Measurements from ENCODE around the gene NXT1. TPM values are rescaled to one million over a fixed set of nuclear protein-coding genes. Genes with fewer than 3 reads are reported as not detected.

NXT1 gene
- total and polyA plus RNA-seq, 4 donors = 11.9 to 18.7 (median 14.0) TPM

- no peak for ATAC-seq (ENCODE audit: low FRiP score)
- Histone ChIP-seq H3K27ac (ENCODE audit: low read depth in 1 of 2, low read length in 2 of 2) (no peak overlapping the region), H3K9me3 (ENCODE audit: control insufficient read depth, low read length) (no peaks in the 10 kb centered on the region), H3K4me1 (ENCODE audit: control insufficient read depth in 1 of 2, insufficient read depth in 2 of 2, low read length in 2 of 2) (no peaks in the 10 kb centered on the region), H3K4me3 (ENCODE audit: low read length in 2 of 2) (no peak overlapping the region), H3K36me3 (ENCODE audit: control insufficient read depth in 1 of 2, insufficient read depth in 2 of 2, low read length in 1 of 2) (no peaks in the 10 kb centered on the region), H3K27me3 (ENCODE audit: control insufficient read depth in 1 of 2, insufficient read depth in 2 of 2, low read length in 1 of 2) (no peaks in the 10 kb centered on the region)
- intact Hi-C loops (cut with DNase I) = loop anchor here in 1 of 2 donors (10.0 kb wide), 1 partner anchor 991 kb away; no protein-coding TSS in a partner anchor
- no peak for DNase-seq
- 90 to 91% methylated on average over 5 of the region's 5 CpGs for WGBS, 2 donors
These were observed 15.1 kb upstream of the NXT1 start for GRCh38 chr20:23335521-23335920.

GRCh38 chr20:23336476-23336875 lies 14.1 kb upstream of the NXT1 start:
- no peak overlapping the region for H3K27ac ChIP-seq (ENCODE audit: low read depth in 1 of 2, low read length in 2 of 2)
- no peak overlapping the region for H3K4me3 ChIP-seq (ENCODE audit: low read length in 2 of 2)
- 94% methylated on average over 5 of the region's 5 CpGs for WGBS, 2 donors
- intact Hi-C loops (cut with DNase I) = loop anchor here in 1 of 2 donors (10.0 kb wide), 1 partner anchor 992 kb away; no protein-coding TSS in a partner anchor
- ATAC-seq (ENCODE audit: low FRiP score) = no peak
- H3K36me3 ChIP-seq (ENCODE audit: control insufficient read depth in 1 of 2, insufficient read depth in 2 of 2, low read length in 1 of 2) = no peaks in the 10 kb centered on the region
- H3K4me1 ChIP-seq (ENCODE audit: control insufficient read depth in 1 of 2, insufficient read depth in 2 of 2, low read length in 2 of 2) = no peaks in the 10 kb centered on the region
- DNase-seq = no peak
- no peaks in the 10 kb centered on the region for H3K27me3 ChIP-seq (ENCODE audit: control insufficient read depth in 1 of 2, insufficient read depth in 2 of 2, low read length in 1 of 2)
- H3K9me3 ChIP-seq (ENCODE audit: control insufficient read depth, low read length) = no peaks in the 10 kb centered on the region

GRCh38 chr20:23337312-23337711 lies 13.3 kb upstream of the NXT1 start:
- intact Hi-C loops (cut with DNase I) = loop anchor here in 1 of 2 donors (10.0 kb wide), 1 partner anchor 993 kb away; no protein-coding TSS in a partner anchor

GRCh38 chr20:23339986-23340385 lies 10.6 kb upstream of the NXT1 start:
- no peak overlapping the region for H3K4me3 ChIP-seq (ENCODE audit: low read length in 2 of 2)
- 75 to 77% methylated on average over 13 of the region's 13 CpGs for WGBS, 2 donors
- no peaks in the 10 kb centered on the region for H3K27me3 ChIP-seq (ENCODE audit: control insufficient read depth in 1 of 2, insufficient read depth in 2 of 2, low read length in 1 of 2)
- intact Hi-C loops (cut with DNase I) = loop anchor here (2.0 to 10.0 kb wide), 4 partner anchors 293 to 1005 kb away; partner anchors contain the start of gene THBD (in 1 of the 2)
- ATAC-seq (ENCODE audit: low FRiP score) (no peak), DNase-seq (no peak)
- H3K36me3 ChIP-seq (ENCODE audit: control insufficient read depth in 1 of 2, insufficient read depth in 2 of 2, low read length in 1 of 2) = no peaks in the 10 kb centered on the region
- no peaks in the 10 kb centered on the region for H3K4me1 ChIP-seq (ENCODE audit: control insufficient read depth in 1 of 2, insufficient read depth in 2 of 2, low read length in 2 of 2)
- H3K9me3 ChIP-seq (ENCODE audit: control insufficient read depth, low read length) = no peaks in the 10 kb centered on the region
- H3K27ac ChIP-seq (ENCODE audit: low read depth in 1 of 2, low read length in 2 of 2) = no peak overlapping the region

More at GRCh38 chr20:23337312-23337711, 13.3 kb upstream of the NXT1 start:
- Histone ChIP-seq H3K4me1 (ENCODE audit: control insufficient read depth in 1 of 2, insufficient read depth in 2 of 2, low read length in 2 of 2) (no peaks in the 10 kb centered on the region), H3K27me3 (ENCODE audit: control insufficient read depth in 1 of 2, insufficient read depth in 2 of 2, low read length in 1 of 2) (no peaks in the 10 kb centered on the region), H3K36me3 (ENCODE audit: control insufficient read depth in 1 of 2, insufficient read depth in 2 of 2, low read length in 1 of 2) (no peaks in the 10 kb centered on the region), H3K4me3 (ENCODE audit: low read length in 2 of 2) (no peak overlapping the region), H3K27ac (ENCODE audit: low read depth in 1 of 2, low read length in 2 of 2) (no peak overlapping the region), H3K9me3 (ENCODE audit: control insufficient read depth, low read length) (no peaks in the 10 kb centered on the region)
- no peak for DNase-seq
- ATAC-seq (ENCODE audit: low FRiP score) = no peak

- WGBS, 2 donors = 19 to 21% methylated on average over 9 of the region's 9 CpGs
- no peaks in the 10 kb centered on the region for H3K36me3 ChIP-seq (ENCODE audit: control insufficient read depth in 1 of 2, insufficient read depth in 2 of 2, low read length in 1 of 2)
These were observed 10.1 kb upstream of the NXT1 start for GRCh38 chr20:23340524-23340923.

GRCh38 chr20:23341073-23341472 lies 9.5 kb upstream of the NXT1 start:
- Histone ChIP-seq H3K27ac (ENCODE audit: low read depth in 1 of 2, low read length in 2 of 2) (no peak overlapping the region), H3K36me3 (ENCODE audit: control insufficient read depth in 1 of 2, insufficient read depth in 2 of 2, low read length in 1 of 2) (no peaks in the 10 kb centered on the region), H3K4me3 (ENCODE audit: low read length in 2 of 2) (no peak overlapping the region), H3K9me3 (ENCODE audit: control insufficient read depth, low read length) (no peaks in the 10 kb centered on the region), H3K4me1 (ENCODE audit: control insufficient read depth in 1 of 2, insufficient read depth in 2 of 2, low read length in 2 of 2) (no peaks in the 10 kb centered on the region), H3K27me3 (ENCODE audit: control insufficient read depth in 1 of 2, insufficient read depth in 2 of 2, low read length in 1 of 2) (no peaks in the 10 kb centered on the region)
- ATAC-seq (ENCODE audit: low FRiP score) (no peak), DNase-seq (no peak)
- intact Hi-C loops (cut with DNase I) = loop anchor here (2.0 to 10.0 kb wide), 3 partner anchors 294 to 1006 kb away; partner anchors contain the start of gene THBD (in 1 of the 2)
- 63 to 71% methylated on average over 2 of the region's 2 CpGs for WGBS, 2 donors

More at GRCh38 chr20:23340524-23340923, 10.1 kb upstream of the NXT1 start:
- no peak overlapping the region for H3K4me3 ChIP-seq (ENCODE audit: low read length in 2 of 2)
- no peaks in the 10 kb centered on the region for H3K4me1 ChIP-seq (ENCODE audit: control insufficient read depth in 1 of 2, insufficient read depth in 2 of 2, low read length in 2 of 2)
- no peaks in the 10 kb centered on the region for H3K27me3 ChIP-seq (ENCODE audit: control insufficient read depth in 1 of 2, insufficient read depth in 2 of 2, low read length in 1 of 2)
- DNase-seq (peak; percentile 76 to 83), ATAC-seq (ENCODE audit: low FRiP score) (peak; percentile 75)
- no peak overlapping the region for H3K27ac ChIP-seq (ENCODE audit: low read depth in 1 of 2, low read length in 2 of 2)
- no peaks in the 10 kb centered on the region for H3K9me3 ChIP-seq (ENCODE audit: control insufficient read depth, low read length)
- intact Hi-C loops (cut with DNase I) = loop anchor here (2.0 to 10.0 kb wide), 3 partner anchors 293 to 1006 kb away; partner anchors contain the start of gene THBD (in 1 of the 2)

- no peaks in the 10 kb centered on the region for H3K36me3 ChIP-seq (ENCODE audit: control insufficient read depth in 1 of 2, insufficient read depth in 2 of 2, low read length in 1 of 2)
- ATAC-seq (ENCODE audit: low FRiP score) (no peak), DNase-seq (no peak)
- no peaks in the 10 kb centered on the region for H3K4me1 ChIP-seq (ENCODE audit: control insufficient read depth in 1 of 2, insufficient read depth in 2 of 2, low read length in 2 of 2)
- H3K27ac ChIP-seq (ENCODE audit: low read depth in 1 of 2, low read length in 2 of 2) = no peak overlapping the region
- no peak overlapping the region for H3K4me3 ChIP-seq (ENCODE audit: low read length in 2 of 2)
- intact Hi-C loops (cut with DNase I) = loop anchor here (5.0 to 10.0 kb wide), 2 partner anchors 296 to 1009 kb away; partner anchors contain the start of gene THBD (in 1 of the 2)
- 98 to 100% methylated on average over 1 of the region's 1 CpG for WGBS, 2 donors
- no peaks in the 10 kb centered on the region for H3K9me3 ChIP-seq (ENCODE audit: control insufficient read depth, low read length)
- H3K27me3 ChIP-seq (ENCODE audit: control insufficient read depth in 1 of 2, insufficient read depth in 2 of 2, low read length in 1 of 2) = no peaks in the 10 kb centered on the region
These were observed 7.0 kb upstream of the NXT1 start for GRCh38 chr20:23343590-23343989.

- H3K4me1 ChIP-seq (ENCODE audit: control insufficient read depth in 1 of 2, insufficient read depth in 2 of 2, low read length in 2 of 2) = no peaks in the 10 kb centered on the region
- intact Hi-C loops (cut with DNase I) = loop anchor here (5.0 to 10.0 kb wide), 2 partner anchors 297 to 1010 kb away; partner anchors contain the start of gene THBD (in 1 of the 2)
- H3K27me3 ChIP-seq (ENCODE audit: control insufficient read depth in 1 of 2, insufficient read depth in 2 of 2, low read length in 1 of 2) = no peaks in the 10 kb centered on the region
- WGBS, 2 donors = 69 to 71% methylated on average over 5 of the region's 5 CpGs
- ATAC-seq (ENCODE audit: low FRiP score) (no peak), DNase-seq (no peak)
- H3K9me3 ChIP-seq (ENCODE audit: control insufficient read depth, low read length) = no peaks in the 10 kb centered on the region
- H3K4me3 ChIP-seq (ENCODE audit: low read length in 2 of 2) = no peak overlapping the region
- no peaks in the 10 kb centered on the region for H3K36me3 ChIP-seq (ENCODE audit: control insufficient read depth in 1 of 2, insufficient read depth in 2 of 2, low read length in 1 of 2)
- H3K27ac ChIP-seq (ENCODE audit: low read depth in 1 of 2, low read length in 2 of 2) = no peak overlapping the region
These were observed 6.3 kb upstream of the NXT1 start for GRCh38 chr20:23344336-23344735.

GRCh38 chr20:23346002-23346401 lies 4.6 kb upstream of the NXT1 start:
- H3K9me3 ChIP-seq (ENCODE audit: control insufficient read depth, low read length) = no peaks in the 10 kb centered on the region
- DNase-seq (no peak), ATAC-seq (ENCODE audit: low FRiP score) (no peak)
- H3K27ac ChIP-seq (ENCODE audit: low read depth in 1 of 2, low read length in 2 of 2) = no peak overlapping the region
- no peak overlapping the region for H3K4me3 ChIP-seq (ENCODE audit: low read length in 2 of 2)
- H3K27me3 ChIP-seq (ENCODE audit: control insufficient read depth in 1 of 2, insufficient read depth in 2 of 2, low read length in 1 of 2) = no peaks in the 10 kb centered on the region
- intact Hi-C loops (cut with DNase I) = loop anchor here (1.0 to 10.0 kb wide), 4 partner anchors 74 to 1011 kb away; no protein-coding TSS in a partner anchor
- no peaks in the 10 kb centered on the region for H3K36me3 ChIP-seq (ENCODE audit: control insufficient read depth in 1 of 2, insufficient read depth in 2 of 2, low read length in 1 of 2)
- 90% methylated on average over 4 of the region's 4 CpGs for WGBS, 2 donors
- no peaks in the 10 kb centered on the region for H3K4me1 ChIP-seq (ENCODE audit: control insufficient read depth in 1 of 2, insufficient read depth in 2 of 2, low read length in 2 of 2)

Measured in aorta (tissue), 5 donors.